NCI-H2171 treated with DMSO at 0.1 percent for 48 hours (cell line): ENCODE results near the gene XAGE5.
"Not testable (repeated sequence)": the region's sequence is repeated elsewhere in the genome, so short reads cannot be mapped to it uniquely, and the experiment has no call there.

Experiments used
- DNase-seq: peaks from one replicate; lab custom pipeline; 2025; lab: John Stamatoyannopoulos, UW

Gene XAGE5, protein sequence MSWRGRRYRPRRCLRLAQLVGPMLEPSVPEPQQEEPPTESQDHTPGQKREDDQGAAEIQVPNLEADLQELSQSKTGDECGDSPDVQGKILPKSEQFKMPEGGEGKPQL

DNA sequence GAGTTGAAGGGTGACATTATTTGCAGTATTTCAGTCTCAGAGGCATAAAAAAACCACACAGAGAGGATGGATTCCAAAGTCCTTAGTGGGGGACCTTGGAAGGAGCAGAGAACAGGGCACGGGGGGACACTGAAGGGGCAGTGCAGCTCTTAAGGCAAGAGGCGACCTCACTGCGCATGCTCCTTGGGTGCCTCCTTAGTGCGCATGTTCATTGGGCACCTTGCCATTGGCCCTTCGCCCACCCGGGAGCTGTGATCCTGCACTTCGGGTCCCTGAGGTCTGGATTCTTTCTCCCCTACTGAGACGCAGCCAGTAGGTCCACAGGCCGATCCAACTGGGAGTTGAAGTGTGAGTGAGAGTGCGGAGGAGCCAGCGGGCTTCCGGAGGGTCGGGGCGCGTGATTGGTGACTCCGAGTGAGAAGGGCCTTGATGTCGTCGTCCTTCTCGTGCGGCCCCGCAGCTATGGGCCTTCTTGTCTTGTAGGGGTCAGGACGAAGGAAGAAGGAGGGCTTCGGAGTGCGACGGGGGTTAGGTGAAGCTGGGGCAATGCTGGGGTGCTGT lies at the start of gene XAGE5:
Gene XAGE5 (plus strand): TSS at position 223 of the 561 bp plus-strand sequence. CDS start 1,280 bp downstream, outside the sequence.
- DNase-seq: no peak

DNA sequence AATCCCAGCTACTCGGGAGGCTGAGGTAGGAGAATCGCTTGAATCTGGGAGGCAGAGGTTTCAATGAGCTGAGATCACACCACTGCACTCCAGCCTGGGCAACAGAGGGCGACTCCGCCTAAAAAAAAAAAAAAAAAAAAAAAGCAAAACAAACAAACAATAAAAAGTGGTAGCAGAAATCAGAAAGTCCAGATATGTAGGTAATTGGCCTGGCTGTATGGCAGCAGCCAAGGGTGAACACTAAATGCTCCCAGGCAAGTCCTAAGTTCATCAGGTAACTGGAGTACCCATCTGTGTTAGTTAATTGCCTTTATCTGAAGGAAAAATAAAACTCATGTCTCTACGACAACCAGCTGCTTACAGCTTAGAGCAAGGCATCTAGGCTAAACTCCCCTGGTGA lies 45.1 kb upstream of the XAGE5 start:
- not testable (repeated sequence) for DNase-seq

DNA sequence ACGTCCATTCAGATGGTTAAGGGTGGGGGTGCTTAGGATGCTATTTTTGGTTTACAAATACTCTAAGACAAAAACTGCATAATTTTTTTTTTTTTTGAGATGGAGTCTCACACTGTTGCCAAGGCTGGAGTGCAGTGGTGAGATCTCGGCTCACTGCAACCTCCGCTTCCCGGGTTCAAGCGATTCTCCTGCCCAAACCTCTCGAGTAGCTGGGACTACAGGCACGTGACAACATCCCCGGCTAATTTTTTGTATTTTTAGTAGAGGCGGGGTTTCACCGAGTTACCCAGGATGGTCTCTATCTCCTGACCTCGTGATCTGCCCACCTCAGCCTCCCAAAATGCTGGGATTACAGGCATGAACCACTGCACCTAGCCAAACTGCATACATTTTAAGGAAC lies 37.6 kb upstream of the XAGE5 start:
- not testable (repeated sequence) for DNase-seq

DNA sequence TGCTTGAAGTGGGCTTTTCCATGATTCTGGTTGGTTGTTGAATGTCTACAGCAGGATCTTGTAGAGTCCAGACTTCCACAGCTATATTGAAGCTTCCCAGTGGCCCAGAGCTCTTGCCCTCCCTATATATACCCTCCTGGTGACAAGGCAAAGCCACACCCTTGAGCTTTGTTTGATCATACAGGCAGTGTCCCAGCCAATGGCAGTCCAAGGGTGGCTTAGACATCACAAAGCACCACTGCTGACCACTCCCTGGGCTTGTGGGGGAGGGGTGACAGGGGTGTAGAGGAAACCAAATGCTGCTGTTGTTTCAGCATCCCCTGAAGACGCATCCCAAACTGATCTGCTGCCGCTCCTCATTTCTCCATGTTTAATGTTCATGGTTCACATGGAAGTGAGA lies 13.8 kb upstream of the XAGE5 start, which contains the start of gene SPANXN5:
Gene SPANXN5 (minus strand): TSS at position 101 of the 400 bp plus-strand sequence. CDS start 79 bp downstream, at position 22.
- not testable (repeated sequence) for DNase-seq

DNA sequence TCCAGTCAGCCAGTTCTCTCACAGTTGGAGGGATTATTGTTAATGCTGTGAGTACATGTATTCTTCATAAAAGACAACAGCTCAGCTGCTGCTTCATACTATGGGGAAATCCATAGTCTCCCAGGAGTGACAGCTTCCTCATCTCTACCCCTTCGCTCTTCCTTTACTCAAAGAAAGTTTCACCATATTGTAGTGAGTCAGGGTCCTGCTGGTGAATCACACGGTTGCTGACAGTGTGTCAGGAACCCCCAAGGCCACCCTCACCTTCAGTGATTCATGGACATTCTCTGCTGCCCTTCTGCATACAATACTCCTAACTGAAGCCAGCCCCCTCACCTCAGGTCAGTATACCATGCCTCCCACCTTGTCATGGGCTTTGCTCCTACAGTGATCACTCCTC lies 6.2 kb upstream of the XAGE5 start:
- not testable (repeated sequence) for DNase-seq

DNA sequence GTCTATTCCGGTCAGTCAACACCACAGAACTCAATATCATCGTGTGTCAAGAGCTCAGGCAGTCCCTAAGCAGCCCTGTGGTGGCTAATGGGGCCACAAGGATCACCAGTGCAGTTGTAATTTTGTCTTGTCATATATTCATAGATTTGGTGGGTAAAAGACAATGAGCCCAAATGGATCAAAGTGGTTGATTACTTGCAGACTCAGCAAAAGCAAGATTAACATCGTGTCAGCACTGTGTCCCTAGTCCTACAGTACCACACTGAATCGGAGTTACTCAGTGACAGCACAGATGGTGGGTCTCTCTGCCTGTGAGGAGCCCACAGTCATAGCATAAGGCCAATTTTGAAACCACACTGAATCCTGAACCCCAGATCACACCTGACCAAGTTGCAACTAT lies 8.7 kb downstream of the XAGE5 start:
- no peak for DNase-seq

DNA sequence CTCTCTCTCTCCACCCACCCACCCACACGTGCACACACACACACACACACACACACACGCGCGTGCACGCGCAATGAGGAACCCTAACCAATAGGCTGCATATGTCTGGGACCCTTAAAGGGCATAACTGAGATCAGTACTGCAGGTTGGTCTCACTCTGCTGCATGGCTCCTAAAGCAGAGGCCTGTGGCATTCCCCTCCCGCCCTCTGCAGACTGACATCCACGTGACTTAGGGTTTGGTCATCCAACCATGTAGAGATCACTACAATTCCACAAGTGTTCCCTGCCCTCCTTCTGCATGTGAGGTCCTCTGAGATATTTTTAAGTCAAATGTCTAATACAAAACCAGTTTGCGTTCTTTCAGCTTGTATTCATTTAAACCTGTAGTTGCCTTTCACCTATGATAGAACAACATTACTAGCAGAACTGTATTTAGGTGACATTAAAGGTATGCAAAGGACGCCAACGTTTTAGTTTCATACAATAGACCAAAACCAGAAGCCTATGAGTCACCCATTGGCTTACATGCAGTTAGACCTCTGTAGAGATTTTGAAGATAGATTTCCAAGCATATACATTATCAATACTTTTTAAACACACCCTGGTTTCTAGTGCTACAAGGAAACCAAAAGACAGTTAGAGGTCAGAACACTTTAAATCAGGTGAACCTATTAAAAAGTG lies 10.1 kb downstream of the XAGE5 start:
- DNase-seq: no peak

DNA sequence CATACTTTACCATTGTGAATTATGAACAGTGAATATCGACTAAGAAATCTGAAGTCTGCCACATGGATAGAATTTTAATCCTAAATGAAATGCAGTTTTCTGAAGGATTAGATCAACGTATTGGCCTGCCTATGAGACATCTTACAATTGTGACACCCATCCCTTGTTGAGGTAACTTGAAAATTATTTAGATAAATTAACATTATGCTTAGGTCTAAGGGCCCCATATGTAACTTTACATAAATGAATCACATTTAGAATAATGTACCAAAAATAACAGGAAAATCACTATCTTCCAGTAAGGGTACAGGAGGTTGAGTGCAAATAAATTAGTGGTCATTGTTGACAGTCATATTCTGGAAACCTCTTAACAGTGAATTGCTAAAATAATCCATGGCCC lies 13.5 kb downstream of the XAGE5 start:
- no peak for DNase-seq

DNA sequence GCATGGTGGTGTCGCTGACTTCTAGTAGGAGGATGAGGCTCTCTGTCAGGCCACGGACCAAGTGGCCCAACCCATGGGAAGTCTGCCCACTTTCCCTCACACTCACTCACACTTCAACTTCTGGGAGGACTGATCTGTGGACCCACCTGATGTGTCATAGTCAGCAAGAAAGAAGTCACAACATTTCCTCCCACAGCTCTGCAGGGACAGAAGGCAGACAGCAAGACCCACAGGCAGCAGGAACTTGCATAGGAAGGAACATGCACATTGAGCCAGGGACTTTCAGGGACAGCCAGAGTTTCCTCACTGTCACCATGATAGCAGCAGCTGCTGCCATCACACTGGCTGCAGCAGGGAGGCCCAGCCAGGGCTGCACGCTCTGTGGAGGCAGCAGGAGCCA lies 19.5 kb downstream of the XAGE5 start:
- DNase-seq: no peak

DNA sequence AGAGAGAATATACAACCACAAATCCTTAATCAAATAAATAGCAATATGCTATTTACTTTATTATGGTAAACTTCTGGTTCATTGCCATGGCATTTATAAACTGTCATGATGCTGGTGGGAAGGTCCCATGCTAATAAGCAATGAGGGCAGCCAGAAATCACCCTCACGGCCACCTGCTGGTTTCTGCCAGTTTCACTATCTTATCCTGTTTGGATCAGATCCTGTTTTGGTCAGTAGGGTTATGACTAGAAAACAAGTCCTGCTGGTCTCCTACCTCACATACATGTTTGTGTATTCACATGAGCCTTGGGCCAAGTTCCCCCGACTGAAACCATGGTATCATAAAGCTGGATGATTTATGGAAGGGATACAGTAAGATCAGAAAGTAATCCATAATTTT lies 28.1 kb downstream of the XAGE5 start:
- DNase-seq: no peak

DNA sequence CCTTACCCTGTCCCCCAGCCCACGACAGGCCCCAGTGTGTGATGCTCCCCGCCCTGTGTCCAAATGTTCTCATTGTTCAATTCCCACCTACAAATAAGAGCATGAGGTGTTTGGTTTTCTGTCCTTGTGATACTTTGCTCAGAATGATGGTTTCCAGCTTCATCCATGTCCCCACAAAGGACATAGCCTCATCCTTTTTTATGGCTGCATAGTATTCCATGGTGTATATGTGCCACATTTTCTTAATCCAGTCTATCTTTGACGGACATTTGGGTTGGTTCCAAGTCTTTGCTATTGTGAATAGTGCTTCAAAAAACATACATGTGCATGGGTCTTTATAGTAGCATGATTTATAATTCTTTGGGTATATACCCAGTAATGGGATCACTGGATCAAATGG lies 32.5 kb downstream of the XAGE5 start:
- not testable (repeated sequence) for DNase-seq

DNA sequence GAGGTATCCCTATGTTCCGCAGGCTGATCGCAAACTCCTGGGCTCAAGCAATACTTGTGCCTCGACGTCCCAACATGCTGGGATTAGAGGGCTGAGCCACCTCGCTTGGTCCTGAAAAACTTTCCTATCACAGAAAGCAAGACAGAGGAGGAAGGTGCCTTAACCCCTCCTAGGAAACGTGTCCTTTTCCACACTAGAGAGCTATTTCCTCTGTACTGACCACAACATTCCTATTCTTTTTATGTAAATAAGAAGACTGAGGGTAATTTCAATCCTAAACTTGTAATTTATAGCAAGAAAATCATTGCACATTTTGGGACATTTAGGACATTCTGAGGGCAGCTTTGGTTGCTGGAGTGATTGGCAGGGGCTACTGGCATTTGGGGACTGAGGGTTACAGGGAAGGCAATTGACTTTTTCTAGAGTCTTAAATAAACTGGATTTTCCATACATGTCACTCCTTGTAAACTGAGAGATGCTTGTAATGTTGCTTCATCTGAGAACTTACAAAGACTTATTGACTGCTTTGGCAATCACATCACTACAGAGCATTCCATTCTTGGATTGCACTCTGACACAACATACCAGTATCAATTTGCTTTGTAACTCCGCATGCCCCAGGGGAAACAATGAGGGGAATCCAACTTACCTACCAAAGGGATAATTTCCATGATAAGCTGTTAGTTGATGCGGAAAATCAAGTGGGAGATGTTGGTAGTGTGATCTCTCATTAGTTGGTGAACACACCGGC lies 41.2 kb downstream of the XAGE5 start:
- DNase-seq: no peak

DNA sequence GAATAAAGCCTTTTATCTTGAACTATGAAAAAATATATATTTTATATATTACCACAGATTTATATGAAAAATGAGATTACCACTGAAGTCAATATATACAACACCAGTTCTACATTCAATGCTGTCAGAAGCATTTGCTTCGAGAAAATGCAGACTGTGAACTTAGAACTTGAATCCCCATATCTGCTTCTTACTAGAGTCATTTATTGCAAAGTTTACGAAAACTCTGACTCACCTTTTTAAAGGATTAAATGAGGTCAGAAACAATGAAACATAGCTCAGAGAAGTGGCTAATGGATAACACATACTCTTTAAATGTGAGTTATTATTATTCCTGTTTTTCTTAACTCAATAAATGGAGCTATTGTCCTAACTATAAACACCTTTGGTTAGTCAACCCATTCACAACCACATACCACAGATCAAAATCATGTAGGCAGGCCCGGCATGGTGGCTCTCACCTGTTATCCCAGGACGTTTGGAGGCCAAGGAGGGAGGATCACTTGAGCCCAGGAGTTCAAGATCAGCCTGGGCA lies 46.0 kb downstream of the XAGE5 start:
- DNase-seq: not testable (repeated sequence)

DNA sequence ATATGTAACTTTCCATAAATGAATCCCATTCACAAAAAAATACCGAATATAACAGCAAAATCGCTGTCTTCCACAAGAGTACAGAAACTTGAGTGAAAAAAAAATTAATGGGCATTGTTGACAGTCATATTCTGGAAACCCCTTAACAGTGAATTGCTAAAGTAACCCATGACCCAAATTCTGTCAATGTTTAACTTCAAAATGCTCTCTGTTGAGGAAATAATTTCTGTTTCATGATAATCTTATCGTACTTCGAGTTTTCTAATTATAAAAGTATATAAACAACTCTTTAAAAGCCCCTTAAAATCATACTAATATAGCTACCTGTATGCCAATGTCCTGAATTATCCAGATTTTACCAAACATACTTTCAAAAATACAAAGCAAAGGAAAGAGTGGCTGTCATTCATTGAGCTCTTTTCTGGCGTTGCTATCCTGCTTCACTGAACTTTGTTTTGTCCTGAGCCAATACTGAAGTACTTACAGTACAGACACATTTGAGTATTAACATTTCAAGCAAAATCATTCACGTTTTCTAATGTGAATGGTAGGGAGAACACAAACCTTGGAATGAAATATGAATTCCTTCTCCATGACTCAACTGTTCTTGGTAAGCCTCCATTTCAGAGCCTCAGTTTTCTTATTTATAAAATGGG lies 54.4 kb downstream of the XAGE5 start:
- no peak for DNase-seq
